HCT116 (cell line): ENCODE measurements around the gene CIZ1. TPM values are rescaled to one million over a fixed set of nuclear protein-coding genes. Genes with fewer than 3 reads are reported as not detected.
A peak's percentile ranks its signal among the peaks of the same experiment; 100 is the strongest.

Source experiments
- ATAC-seq: fragments of 200-7000 bp; cut with Tn5 transposase; 2 replicates; pipeline ENCODE4 v1.9.1; 2020; ENCODE audit warnings: mild to moderate bottlenecking, moderate library complexity
- BruUV-seq: library from RNA; stranded (reverse); fragments of 400-500 nt; replicated peaks from 2 replicates; lab custom pipeline; 2021; lab: Mats Ljungman, UMichigan
- CTCF ChIA-PET: fragments of 300-600 bp; sonication (Branson Sonifier 250); formaldehyde crosslinking; loops from one replicate; lab custom pipeline; 2021; ENCODE audit warnings: antibody characterized with exemption; lab: Charles Lee
- POLR2A ChIA-PET: fragments of 300-600, 350-600 bp; sonication (Branson Sonifier 250); formaldehyde crosslinking; loops from one replicate; lab custom pipeline; 2021; ENCODE audit warnings: antibody characterized with exemption; lab: Charles Lee
- RAD21 ChIA-PET, 2 experiments: fragments of 300-600 bp; sonication (Branson Sonifier 250); formaldehyde crosslinking; loops; one replicate each; lab custom pipeline; 2023; ENCODE audit warnings: low total read pairs in 2 of 2; ENCODE audit not compliant: uncharacterized antibody in 2 of 2, unreplicated experiment in 2 of 2, low non-redundant PET in 1 of 2; lab: Charles Lee
- DNase-seq: peaks from one replicate; pipeline ENCODE4 v3.0.0-alpha.2; 2010; ENCODE audit warnings: low read depth, low spot score
- H2AFZ ChIP-seq: fragments of 200-600 bp; shearing (Covaris generic), sonication (generic); 2 replicates; pipeline ENCODE4 v1.6.1; 2017; ENCODE audit warnings: low read depth, mixed run types, mixed read lengths, antibody characterized with exemption, low read length; ENCODE audit not compliant: poor library complexity, severe bottlenecking
- H3K27ac ChIP-seq: 2 replicates; pipeline ENCODE4 v1.5.1; 2012; ENCODE audit warnings: low read depth, low read length
- H3K27me3 ChIP-seq: fragments of 200-600 bp; sonication (generic); 2 replicates; pipeline ENCODE4 v1.6.1; 2016; ENCODE audit warnings: mixed run types, low read length, mixed read lengths; ENCODE audit not compliant: insufficient read depth
- H3K36me3 ChIP-seq, 2 experiments: fragments of 200-500 bp in 1 of 2; fragments of 200-600 bp in 1 of 2; sonication (Bioruptor generic) in 1 of 2; sonication (generic) in 1 of 2; 2 replicates each; pipeline versions ENCODE4 v1.5.1 to v1.6.1; 2014 to 2016; ENCODE audit warnings: low read length in 2 of 2, inconsistent platforms in 1 of 2, mixed read lengths in 1 of 2, mixed run types in 1 of 2; ENCODE audit not compliant: insufficient read depth in 2 of 2, control insufficient read depth in 1 of 2
- H3K4me1 ChIP-seq, 2 experiments: fragments of 200-600 bp in 1 of 2; sonication (generic) in 1 of 2; 2 replicates each; pipeline versions ENCODE4 v1.5.1 to v1.6.1; 2012 to 2017; ENCODE audit warnings: low read length in 2 of 2, inconsistent platforms in 1 of 2, mild to moderate bottlenecking in 1 of 2, mixed read lengths in 1 of 2, mixed run types in 1 of 2, moderate library complexity in 1 of 2; ENCODE audit not compliant: insufficient read depth in 2 of 2, control insufficient read depth in 1 of 2
- H3K4me2 ChIP-seq: fragments of 200-600 bp; sonication (generic); 2 replicates; pipeline ENCODE4 v1.6.1; 2017; ENCODE audit warnings: mixed run types, low read length, mixed read lengths
- H3K4me3 ChIP-seq, 2 experiments: fragments of 200-600 bp in 1 of 2; sonication (generic) in 1 of 2; replicated peaks in 1 of 2; 2 replicates each; pipeline ENCODE4 v1.5.1; 2011 to 2016; ENCODE audit warnings: low read length in 2 of 2, control low read depth in 1 of 2, low read depth in 1 of 2, mild to moderate bottlenecking in 1 of 2, mixed read lengths in 1 of 2, mixed run types in 1 of 2
- H3K79me2 ChIP-seq: fragments of 200-600 bp; sonication (generic); 2 replicates; pipeline ENCODE4 v1.6.1; 2017; ENCODE audit warnings: mild to moderate bottlenecking, mixed run types, low read length, moderate library complexity, mixed read lengths; ENCODE audit not compliant: insufficient read depth
- H3K9ac ChIP-seq: fragments of 200-600 bp; sonication (generic); 2 replicates; pipeline ENCODE4 v1.6.1; 2016; ENCODE audit warnings: low read length, mixed read lengths
- H3K9me2 ChIP-seq: fragments of 200-600 bp; sonication (generic), shearing (Covaris generic); 2 replicates; pipeline ENCODE4 v1.6.1; 2017; ENCODE audit warnings: mixed run types, mild to moderate bottlenecking, moderate library complexity; ENCODE audit not compliant: insufficient read depth
- H3K9me3 ChIP-seq, 2 experiments: fragments of 200-500 bp in 1 of 2; fragments of 200-600 bp in 1 of 2; sonication (Bioruptor generic) in 1 of 2; sonication (generic) in 1 of 2; 2 replicates each; pipeline ENCODE4 v1.6.1; 2014 to 2017; ENCODE audit warnings: low read length in 2 of 2, mixed read lengths in 2 of 2, inconsistent platforms in 1 of 2, low read depth in 1 of 2, mild to moderate bottlenecking in 1 of 2, mixed run types in 1 of 2, moderate library complexity in 1 of 2; ENCODE audit not compliant: control insufficient read depth in 1 of 2, insufficient read depth in 1 of 2
- H4K20me1 ChIP-seq: fragments of 200-600 bp; sonication (generic), shearing (Covaris generic); 2 replicates; pipeline ENCODE4 v1.6.1; 2017; ENCODE audit warnings: mixed run types, mild to moderate bottlenecking, moderate library complexity; ENCODE audit not compliant: insufficient read depth
- POLR2A ChIP-seq: IDR thresholded peaks from 2 replicates; pipeline ENCODE4 v1.7.0; 2011; ENCODE audit warnings: borderline replicate concordance; ENCODE audit not compliant: insufficient read depth, insufficient read length; ENCODE audit errors: extremely low read depth
- POLR2AphosphoS5 ChIP-seq: IDR thresholded peaks from 2 replicates; pipeline ENCODE4 v1.6.1; 2011; ENCODE audit warnings: mild to moderate bottlenecking, low read depth, low read length, moderate library complexity
- ZBTB33 ChIP-seq: IDR thresholded peaks from 2 replicates; pipeline ENCODE4 v1.6.1; 2011; ENCODE audit warnings: mild to moderate bottlenecking, low read length, moderate library complexity; ENCODE audit not compliant: insufficient replicate concordance; ENCODE audit errors: extremely low read depth
- ZFX ChIP-seq: fragments of 450-650 bp; IDR thresholded peaks from 2 replicates; pipeline ENCODE4 v1.6.1; 2017
- intact Hi-C: fragments of 100-400 bp; cut with micrococcal nuclease; formaldehyde crosslinking; loops from 2 replicates; pipeline ENCODE4 v1.10.0; 2022
- total RNA-seq: library from RNA; stranded (reverse); gene quantifications from one replicate; pipeline ENCODE4 v1.2.1, GENCODE V29; 2021; ENCODE audit not compliant: unreplicated experiment
- TF ChIP-seq, protein P1 (sequence below): IDR thresholded peaks from 2 replicates; pipeline ENCODE4 v1.6.1; 2012

Gene CIZ1
- total RNA-seq, 1 experiment from 2014 or later, result 144 TPM

DNA sequence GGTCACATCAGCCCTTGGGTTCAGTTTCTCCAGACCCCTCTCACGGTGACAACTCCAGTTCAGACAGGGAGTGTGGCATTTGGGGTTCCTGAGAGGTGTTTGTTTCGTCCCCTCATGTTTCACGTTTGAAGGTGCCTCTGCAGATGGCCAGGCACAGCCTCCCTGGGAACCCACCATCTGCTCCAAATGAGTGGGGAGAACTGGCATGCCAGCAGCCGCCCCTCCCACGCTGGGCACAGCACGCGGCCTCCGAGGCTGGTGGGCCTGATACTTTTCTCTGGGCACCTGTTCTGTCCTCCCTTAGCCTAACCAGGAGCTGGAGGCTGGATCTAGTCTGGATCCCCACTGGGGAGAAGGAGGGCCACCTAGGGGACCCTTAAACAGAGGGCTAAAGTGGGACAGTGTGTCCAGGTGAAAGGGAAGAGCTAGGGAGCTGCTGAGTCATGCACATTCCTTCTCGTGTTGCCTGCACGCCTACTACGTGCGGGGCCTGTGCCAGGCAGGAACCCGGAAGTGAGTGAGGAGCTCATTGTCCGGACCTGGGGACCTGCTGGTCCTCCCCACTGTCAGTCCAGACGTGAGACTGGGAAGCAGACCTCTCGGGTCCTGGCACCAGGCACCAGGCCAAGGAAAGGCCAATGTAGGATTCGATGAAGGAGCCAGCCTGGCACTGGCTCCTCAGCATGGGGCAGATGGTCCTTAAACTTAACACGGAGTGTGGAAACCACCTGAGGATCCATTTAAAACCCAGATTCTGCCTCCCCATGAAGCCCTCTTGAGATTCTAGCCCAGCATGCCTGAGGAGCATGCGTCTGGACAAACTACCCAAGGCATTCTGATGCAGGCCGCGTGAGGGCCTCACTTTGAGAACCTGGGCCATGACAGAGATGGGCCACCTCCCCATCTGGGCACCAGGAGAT lies 23.5 kb upstream of the CIZ1 start:
- peak overlapping the region; percentile 45 for H3K27ac ChIP-seq
- peaks cover 16 to 52% of the 10 kb centered on the region in 2 experiments for H3K4me1 ChIP-seq
- no peaks in the 10 kb centered on the region for H3K79me2 ChIP-seq
- H2AFZ ChIP-seq, result no peak overlapping the region
- H3K9ac ChIP-seq, result peak overlapping the region; percentile 52
- no peaks in the 10 kb centered on the region for H3K9me3 ChIP-seq
- H3K27me3 ChIP-seq, result no peaks in the 10 kb centered on the region
- no peak for ATAC-seq
- BruUV-seq, result no TSS peak
- H3K9me2 ChIP-seq, result no peaks in the 10 kb centered on the region
- POLR2A ChIA-PET, result no interaction called here
- RAD21 ChIA-PET, result no interaction called here
- TF ChIP-seq POLR2AphosphoS5 (peak; percentile 42), ZBTB33 (no peak), ZFX (peak; percentile 52; the same call in 1 of the 2 replicates), POLR2A (no peak)
- TF ChIP-seq, protein P1, sequence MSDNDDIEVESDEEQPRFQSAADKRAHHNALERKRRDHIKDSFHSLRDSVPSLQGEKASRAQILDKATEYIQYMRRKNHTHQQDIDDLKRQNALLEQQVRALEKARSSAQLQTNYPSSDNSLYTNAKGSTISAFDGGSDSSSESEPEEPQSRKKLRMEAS, result no peak
- H4K20me1 ChIP-seq, result no peaks in the 10 kb centered on the region
- intact Hi-C loops, result no loop called here
- no peak for DNase-seq
- H3K4me3 ChIP-seq, result no peak overlapping the region
- CTCF ChIA-PET, result no interaction called here
- no peaks in the 10 kb centered on the region for H3K36me3 ChIP-seq
- H3K4me2 ChIP-seq, result peak overlapping the region; percentile 64
